OCI-M1 (cell line): ENCODE results near the gene KCTD21.

ENCODE experiments used
- DNase-seq: peaks from one replicate; lab custom pipeline; 2025; lab: John Stamatoyannopoulos, UW

The KCTD21 gene

GRCh38 chr11:78218707-78219492, 30.5 kb upstream of the KCTD21 start:
- DNase-seq, result no peak

DNA sequence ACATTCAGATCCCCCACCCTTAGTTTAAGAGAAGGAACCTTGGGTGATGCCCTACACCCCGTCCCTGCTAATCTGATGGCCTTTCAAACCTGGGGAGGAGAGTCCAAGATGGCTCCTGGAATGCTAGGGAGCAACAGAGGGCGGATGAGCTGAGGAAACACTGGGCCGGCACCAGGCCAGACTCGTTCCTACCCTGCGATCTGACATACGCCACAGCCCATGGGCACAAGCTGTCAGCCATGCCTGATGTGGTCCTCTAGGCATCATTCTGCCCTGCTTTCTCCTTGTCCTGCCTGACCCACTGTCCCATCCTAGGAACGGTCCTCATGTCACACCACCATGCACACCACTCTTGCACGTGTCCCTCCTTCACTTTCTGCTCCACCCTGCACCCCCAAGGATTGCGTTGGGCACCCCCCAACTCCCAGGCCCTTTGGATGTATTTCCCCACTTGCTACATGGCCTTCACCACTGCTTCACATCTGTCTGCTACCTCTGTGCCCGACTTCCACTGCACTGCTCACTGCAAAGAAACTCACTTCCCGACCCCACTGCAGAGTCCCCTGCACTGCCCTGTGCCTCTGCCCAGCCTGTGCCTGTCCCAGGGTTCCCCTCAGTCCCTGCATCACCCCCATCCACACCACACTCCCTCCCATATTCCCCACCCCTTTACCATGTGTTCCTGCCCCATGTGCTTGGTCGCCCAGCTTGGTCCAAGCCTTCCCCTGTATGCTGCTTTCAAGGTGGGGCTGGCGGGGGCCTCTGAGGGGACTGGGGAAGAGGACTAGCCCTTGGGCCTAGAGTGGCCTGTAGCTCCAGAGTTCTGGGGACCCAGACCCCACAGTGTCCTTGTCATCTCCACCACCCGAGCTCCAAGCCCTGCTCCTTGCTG, 29.5 kb upstream of the KCTD21 start:
- no peak for DNase-seq

- DNase-seq, result peak; percentile 66
Observed at GRCh38 chr11:78216571-78217287, 28.3 kb upstream of the KCTD21 start.

GRCh38 chr11:78216021-78216420, 27.6 kb upstream of the KCTD21 start:
- DNase-seq, result no peak

GRCh38 chr11:78214331-78215194, 26.1 kb upstream of the KCTD21 start:
- no peak for DNase-seq

DNA sequence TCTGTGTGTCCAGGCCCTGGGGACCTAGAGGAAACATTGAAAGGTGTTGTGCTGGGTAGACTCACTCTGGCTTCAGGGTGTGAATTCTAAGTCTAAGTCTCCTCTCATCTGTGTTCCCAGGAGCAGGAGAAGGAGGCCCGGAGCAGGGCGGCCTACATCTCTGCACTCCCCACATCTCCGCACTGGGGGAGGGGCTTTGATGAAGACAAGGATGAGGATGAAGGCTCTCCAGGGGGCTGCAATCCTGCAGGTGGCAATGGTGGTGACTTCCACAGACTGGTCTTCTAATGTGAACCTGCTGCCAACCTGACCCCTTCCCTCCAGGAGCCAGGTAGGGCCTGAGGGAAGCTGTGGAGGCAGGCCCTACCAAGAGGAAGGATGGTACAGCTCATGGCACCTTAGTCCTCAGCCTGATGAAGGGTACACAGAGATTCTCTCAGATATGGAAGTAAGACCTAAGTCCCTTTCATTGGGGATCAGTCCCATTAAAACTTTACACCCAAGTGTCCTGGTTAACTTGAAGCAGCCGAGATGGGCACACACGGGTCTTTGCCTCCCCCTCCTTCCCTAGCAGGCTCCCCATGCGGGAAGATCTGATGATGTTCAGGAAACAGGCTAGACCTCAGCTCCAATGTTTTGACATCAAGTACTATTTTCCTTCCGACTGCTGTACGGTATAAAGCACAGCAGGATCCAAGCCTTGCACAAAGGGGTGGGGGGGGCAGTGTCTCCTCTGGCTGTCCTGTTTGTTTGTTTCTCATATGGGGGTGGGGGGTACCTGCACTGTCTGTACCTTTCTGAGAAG, 25.3 kb upstream of the KCTD21 start:
- DNase-seq, result peak; percentile 82

DNA sequence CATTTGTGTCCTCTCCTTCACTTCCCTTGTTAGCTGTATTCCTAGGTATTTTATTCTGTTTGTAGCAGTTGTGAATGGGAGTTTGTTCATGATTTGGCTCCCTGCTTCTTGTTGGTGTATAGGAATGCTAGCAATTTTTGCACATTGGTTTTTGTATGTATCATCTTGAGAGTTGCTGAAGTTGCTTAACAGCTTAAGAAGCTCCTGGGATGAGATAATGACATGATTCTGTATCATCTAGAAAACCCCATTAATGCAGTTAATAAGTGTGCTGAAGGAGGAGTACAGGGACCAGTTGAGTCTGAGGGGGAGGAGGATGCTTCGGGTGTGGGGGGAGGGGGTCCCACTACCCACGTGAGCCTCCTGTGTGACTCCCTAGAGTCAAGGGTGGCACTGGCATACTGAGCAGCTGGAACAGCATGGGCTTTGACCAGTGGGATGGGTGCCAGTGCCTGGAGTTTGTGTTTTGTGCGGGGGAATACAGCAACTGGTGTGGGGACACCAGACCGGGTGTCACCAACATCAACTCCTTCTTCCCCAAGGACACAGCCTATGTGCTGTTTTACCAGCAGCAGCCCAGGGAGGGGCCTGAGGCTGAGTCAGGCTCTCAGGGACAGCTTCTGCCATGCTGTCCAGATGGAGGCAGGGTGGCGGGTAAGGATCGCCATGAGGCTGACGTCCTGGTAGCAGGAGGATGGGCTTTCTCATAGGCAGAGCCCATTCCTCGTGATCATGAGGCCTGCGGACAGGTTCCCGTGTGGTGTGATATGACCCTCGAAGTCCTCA, 24.4 kb upstream of the KCTD21 start:
- DNase-seq, result peak; percentile 79

GRCh38 chr11:78211565-78211964, 23.1 kb upstream of the KCTD21 start:
- peak; percentile 81 for DNase-seq

GRCh38 chr11:78210000-78210608, 21.7 kb upstream of the KCTD21 start:
- DNase-seq, result no peak

GRCh38 chr11:78209478-78209877, 21.1 kb upstream of the KCTD21 start:
- no peak for DNase-seq

DNA sequence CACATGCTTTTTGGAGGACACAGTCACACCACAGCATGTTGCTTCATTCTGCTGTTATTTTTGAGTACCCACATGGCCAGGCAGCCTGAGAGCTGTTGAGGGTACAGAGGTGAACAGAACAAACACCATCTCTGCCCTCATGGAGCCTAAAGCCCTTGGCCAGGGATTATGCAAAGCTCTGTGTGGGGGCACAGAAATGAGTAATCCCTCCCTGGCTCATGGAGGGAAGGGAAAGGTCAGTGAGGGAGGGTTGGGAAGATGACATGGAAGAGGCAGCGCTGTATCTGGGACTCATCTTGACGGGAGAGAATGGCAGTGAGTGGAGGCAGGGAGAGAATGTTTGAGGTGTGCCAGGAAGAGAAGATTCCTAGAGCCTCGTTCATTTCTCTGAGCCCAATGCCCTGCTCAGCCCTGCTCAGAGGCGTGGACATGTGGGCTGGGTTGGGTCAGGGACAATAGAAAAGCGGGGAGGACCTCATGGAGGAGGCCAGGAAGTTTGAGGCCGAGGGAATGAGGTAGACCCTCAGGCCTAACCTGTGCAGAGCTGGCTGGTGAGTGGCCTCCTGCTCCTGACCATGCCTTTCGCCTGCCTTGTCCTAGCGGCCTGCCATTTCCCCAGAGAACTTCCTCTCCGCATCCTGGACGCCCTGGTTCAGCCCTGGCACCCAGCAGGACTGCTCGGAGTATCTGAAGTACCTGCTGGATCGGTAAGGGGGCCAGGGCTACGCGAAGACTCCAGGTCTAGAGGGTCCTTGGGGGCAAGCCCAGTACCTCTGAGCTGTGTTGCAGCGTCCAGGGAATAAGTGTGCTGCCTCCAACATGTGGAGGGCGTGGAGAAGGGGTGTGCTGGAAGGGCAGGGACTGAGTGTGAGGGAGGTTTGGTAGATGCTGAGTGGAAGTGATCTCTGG, 20.1 kb upstream of the KCTD21 start:
- no peak for DNase-seq

- DNase-seq, result no peak
Observed at GRCh38 chr11:78207532-78208256, 19.3 kb upstream of the KCTD21 start.

- DNase-seq, result no peak
Observed at GRCh38 chr11:78205691-78206090, 17.3 kb upstream of the KCTD21 start.

DNA sequence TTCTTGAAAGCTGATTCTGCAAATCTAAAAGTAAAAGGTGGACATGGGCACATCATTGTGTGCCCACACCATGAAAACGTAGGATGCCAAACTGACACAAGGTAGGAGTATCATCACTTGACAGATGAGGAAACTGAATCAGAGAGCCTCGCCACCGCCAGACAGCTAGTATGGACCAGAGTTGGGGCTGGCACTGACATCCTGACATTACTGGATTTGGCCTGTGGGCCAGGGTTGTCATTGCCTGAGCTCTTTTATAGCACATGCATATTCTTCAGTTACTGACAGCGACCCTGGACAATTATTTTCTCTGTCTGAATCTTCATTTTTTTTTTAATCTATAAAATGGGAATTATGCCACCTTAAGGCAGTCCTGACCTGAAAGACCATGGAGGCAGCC, 16.8 kb upstream of the KCTD21 start:
- DNase-seq, result no peak

DNA sequence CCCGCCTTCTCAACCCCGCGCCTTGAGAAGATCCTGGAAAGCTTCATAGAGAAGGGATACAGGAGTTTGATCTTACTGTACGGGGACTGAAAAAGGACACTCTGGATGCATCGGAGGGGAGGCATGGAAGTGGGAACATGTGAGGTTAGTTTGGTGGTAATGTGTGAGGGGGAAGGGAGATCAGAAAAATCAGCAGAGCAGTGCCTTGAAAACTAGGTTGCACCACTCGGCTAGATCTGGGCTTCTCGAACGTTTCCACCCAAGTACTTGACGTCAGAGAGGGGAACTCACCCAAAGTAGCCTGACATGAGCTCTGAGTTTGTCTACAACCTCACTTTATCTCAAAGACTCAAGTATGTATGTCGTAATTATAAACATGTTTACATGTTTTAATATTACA, 14.8 kb upstream of the KCTD21 start:
- DNase-seq, result no peak

DNA sequence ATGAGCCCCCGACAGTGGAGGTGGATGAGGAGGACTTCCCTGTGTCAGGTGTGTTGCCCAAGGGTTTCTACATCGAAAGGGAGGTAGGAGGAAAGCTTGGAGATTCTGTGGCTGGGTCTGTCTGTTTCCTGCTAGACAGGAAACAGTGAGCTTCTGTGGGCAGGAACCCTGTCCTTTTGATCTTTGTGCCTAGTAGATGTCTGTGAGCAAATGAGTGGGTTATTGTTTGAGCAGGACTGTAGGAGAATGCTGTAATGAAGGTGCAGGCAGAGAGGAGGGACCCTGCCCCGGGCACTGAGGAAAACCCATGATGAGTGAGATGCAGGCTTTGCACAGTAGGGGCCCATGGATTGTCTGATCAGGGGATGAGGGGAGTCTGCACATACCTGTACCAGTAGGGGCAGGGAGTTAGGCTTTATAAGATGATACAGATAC, 14.3 kb upstream of the KCTD21 start:
- no peak for DNase-seq

DNA sequence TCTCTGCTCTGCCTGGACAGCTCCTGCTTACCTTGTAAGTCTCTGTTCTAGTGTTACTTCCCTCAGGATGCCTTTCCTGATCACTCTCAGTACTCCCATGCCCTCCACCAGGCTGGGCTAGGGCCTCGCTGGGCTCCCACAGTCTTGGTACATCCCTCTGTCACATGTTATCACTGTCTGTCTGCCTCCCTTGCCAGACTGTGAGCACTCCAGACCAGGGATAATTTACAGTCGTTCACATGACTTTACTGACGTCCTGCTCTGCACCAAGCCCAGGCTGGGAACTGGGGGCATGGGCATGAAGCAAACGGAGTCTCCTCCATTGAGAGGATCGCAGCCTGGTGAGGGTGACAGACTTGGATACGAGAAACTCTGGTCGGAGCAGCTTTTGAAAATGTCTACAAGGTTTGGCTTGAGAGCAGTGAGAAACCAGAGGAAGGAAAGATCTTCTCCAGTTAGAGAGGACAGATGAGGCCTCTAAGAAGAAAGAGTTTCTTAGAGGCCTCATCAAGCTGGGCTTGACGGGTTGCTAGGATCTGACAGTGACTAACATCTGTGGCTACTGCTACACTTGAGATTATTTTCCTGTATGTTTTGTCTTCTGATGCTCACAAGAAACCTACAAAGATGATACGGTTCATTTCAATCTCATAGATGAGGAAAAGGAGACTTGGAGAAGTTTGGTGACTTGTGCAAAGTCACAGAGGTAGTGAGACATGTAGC, 12.8 kb upstream of the KCTD21 start:
- DNase-seq, result no peak
